SH-SY5Y (cell line): ENCODE data around the gene ARFGEF3.

Experiments
- GATA2 ChIP-seq: IDR thresholded peaks from 2 replicates; pipeline ENCODE4 v1.6.1; 2011; ENCODE audit warnings: mild to moderate bottlenecking, low read depth, low read length
- GATA3 ChIP-seq: IDR thresholded peaks from 2 replicates; pipeline ENCODE4 v1.6.1; 2011; ENCODE audit warnings: low read depth, mild to moderate bottlenecking, low read length, moderate library complexity

Gene ARFGEF3

GRCh38 chr6:138286698-138287097, 125.0 kb downstream of the ARFGEF3 start:
- TF ChIP-seq GATA2, result no peak
- TF ChIP-seq GATA3, result no peak

- no peak; the same call in 1 of the 2 replicates for TF ChIP-seq GATA2
- TF ChIP-seq GATA3, result no peak
These were observed 125.6 kb downstream of the ARFGEF3 start for GRCh38 chr6:138287144-138287955.

- TF ChIP-seq GATA3, result no peak
- TF ChIP-seq GATA2, result no peak
These were observed 128.0 kb downstream of the ARFGEF3 start for GRCh38 chr6:138289739-138290138.

- no peak for TF ChIP-seq GATA2
- TF ChIP-seq GATA3, result no peak
These were observed 128.8 kb downstream of the ARFGEF3 start for GRCh38 chr6:138290423-138290962.

GRCh38 chr6:138291036-138291848, 129.5 kb downstream of the ARFGEF3 start:
- TF ChIP-seq GATA3, result no peak
- TF ChIP-seq GATA2, result no peak

- TF ChIP-seq GATA2 (no peak), GATA3 (no peak)
These were observed 130.1 kb downstream of the ARFGEF3 start for GRCh38 chr6:138291849-138292181.

GRCh38 chr6:138292482-138292881, 130.7 kb downstream of the ARFGEF3 start:
- TF ChIP-seq GATA2 (no peak), GATA3 (no peak)

- TF ChIP-seq GATA2, result no peak
- TF ChIP-seq GATA3, result no peak
These were observed 132.0 kb downstream of the ARFGEF3 start for GRCh38 chr6:138293428-138294395.

- no peak for TF ChIP-seq GATA2
- no peak for TF ChIP-seq GATA3
These were observed 134.6 kb downstream of the ARFGEF3 start for GRCh38 chr6:138296381-138296780.

- TF ChIP-seq GATA3 (no peak), GATA2 (no peak)
These were observed 135.0 kb downstream of the ARFGEF3 start for GRCh38 chr6:138296786-138297185.

- no peak for TF ChIP-seq GATA3
- TF ChIP-seq GATA2, result no peak
These were observed 136.1 kb downstream of the ARFGEF3 start for GRCh38 chr6:138297761-138298298.

GRCh38 chr6:138300469-138300868, 138.7 kb downstream of the ARFGEF3 start:
- TF ChIP-seq GATA2 (no peak), GATA3 (no peak)

- TF ChIP-seq GATA2 (no peak), GATA3 (no peak)
These were observed 140.8 kb downstream of the ARFGEF3 start for GRCh38 chr6:138302554-138302953.
